Neural progenitor cell (in vitro differentiated cells): ENCODE results near the gene NBEAL2. TPM values are rescaled to one million over a fixed set of nuclear protein-coding genes. Genes with fewer than 3 reads are reported as not detected.

Experiments
- DNase-seq: peaks from one replicate; pipeline ENCODE4 v3.0.0-alpha.2; 2016; ENCODE audit warnings: low spot score
- H2AFZ ChIP-seq: fragments of 200-600 bp; sonication (generic); replicated peaks from 2 replicates; pipeline ENCODE4 v1.6.1; 2016; ENCODE audit warnings: antibody characterized with exemption
- H3F3A ChIP-seq: fragments of 200-600 bp; sonication (generic); 2 replicates; pipeline ENCODE4 v1.6.1; 2016; ENCODE audit warnings: antibody characterized with exemption, low read depth
- H3K27ac ChIP-seq: fragments of 200-600 bp; sonication (generic); 2 replicates; pipeline ENCODE4 v1.5.1; 2016; ENCODE audit warnings: mild to moderate bottlenecking
- H3K27me3 ChIP-seq: fragments of 200-600 bp; sonication (generic); 2 replicates; pipeline ENCODE4 v1.6.1; 2016; ENCODE audit warnings: mild to moderate bottlenecking, moderate library complexity
- H3K36me3 ChIP-seq: fragments of 200-600 bp; sonication (generic); 2 replicates; pipeline ENCODE4 v1.5.1; 2016
- H3K4me1 ChIP-seq: fragments of 200-600 bp; sonication (generic); 2 replicates; pipeline ENCODE4 v1.6.1; 2016; ENCODE audit warnings: mixed run types
- H3K4me2 ChIP-seq: fragments of 200-600 bp; sonication (generic); 2 replicates; pipeline ENCODE4 v1.6.1; 2016
- H3K4me3 ChIP-seq: fragments of 200-600 bp; sonication (generic); 2 replicates; pipeline ENCODE4 v1.5.1; 2016
- H3K79me2 ChIP-seq: fragments of 200-600 bp; sonication (generic); 2 replicates; pipeline ENCODE4 v1.6.1; 2016; ENCODE audit warnings: low read depth
- H3K9ac ChIP-seq: fragments of 200-600 bp; sonication (generic); 2 replicates; pipeline ENCODE4 v1.6.1; 2016
- H3K9me3 ChIP-seq: fragments of 200-600 bp; sonication (generic); 2 replicates; pipeline ENCODE4 v1.5.1; 2016; ENCODE audit warnings: low read depth
- H4K20me1 ChIP-seq: fragments of 200-600 bp; sonication (generic); 2 replicates; pipeline ENCODE4 v1.6.1; 2016; ENCODE audit warnings: low read depth
- H3K27ac Mint-ChIP-seq: 3 replicates; pipeline ENCODE4 v1.8.0; 2021; ENCODE audit warnings: mixed read lengths
- H3K27me3 Mint-ChIP-seq: 2 replicates; pipeline ENCODE4 v1.8.0; 2022; ENCODE audit warnings: low read depth, mild to moderate bottlenecking, inconsistent platforms, moderate library complexity, mixed read lengths; ENCODE audit not compliant: insufficient read depth
- H3K36me3 Mint-ChIP-seq: 3 replicates; pipeline ENCODE4 v1.8.0; 2021; ENCODE audit warnings: mixed read lengths
- H3K4me1 Mint-ChIP-seq: 3 replicates; pipeline ENCODE4 v1.8.0; 2021; ENCODE audit warnings: mixed read lengths
- H3K4me3 Mint-ChIP-seq: 3 replicates; pipeline ENCODE4 v1.8.0; 2021; ENCODE audit warnings: mild to moderate bottlenecking, moderate library complexity, mixed read lengths
- H3K9me3 Mint-ChIP-seq: 3 replicates; pipeline ENCODE4 v1.8.0; 2020; ENCODE audit warnings: mixed read lengths
- CTCF ChIP-seq: fragments of 200-600 bp; sonication (generic); IDR thresholded peaks from 2 replicates; pipeline ENCODE4 v1.5.1; 2017; ENCODE audit warnings: antibody characterized with exemption, mild to moderate bottlenecking
- EZH2 ChIP-seq: fragments of 200-600 bp; sonication (generic); IDR thresholded peaks from 2 replicates; pipeline ENCODE4 v1.6.1; 2017; ENCODE audit warnings: antibody characterized with exemption, mild to moderate bottlenecking, moderate library complexity
- EZH2phosphoT487 ChIP-seq: fragments of 200-600 bp; sonication (generic); IDR thresholded peaks from 2 replicates; pipeline ENCODE4 v1.6.1; 2017; ENCODE audit warnings: antibody characterized with exemption
- total RNA-seq: library from RNA; depleted of rRNA; stranded (reverse); fragments of >200 nt; gene quantifications from 2 replicates; pipeline ENCODE4 v1.2.3, GENCODE V29; 2015; ENCODE audit warnings: low replicate concordance

NBEAL2 gene
- total RNA-seq, 1 donor from 2014 or later = 6.3 TPM

- no peak overlapping the region for H2AFZ ChIP-seq
- Mint-ChIP-seq H3K4me3 (no peak overlapping the region), H3K9me3 (no peaks in the 10 kb centered on the region), H3K27ac (no peak overlapping the region), H3K27me3 (peaks cover 8% of the 10 kb centered on the region), H3K4me1 (peaks cover 4% of the 10 kb centered on the region), H3K36me3 (no peaks in the 10 kb centered on the region)
- H3K9ac ChIP-seq = no peak overlapping the region
- no peaks in the 10 kb centered on the region for H3K9me3 ChIP-seq
- H3K27ac ChIP-seq = no peak overlapping the region
- DNase-seq = no peak
- no peak overlapping the region for H3K4me3 ChIP-seq
- H4K20me1 ChIP-seq = no peaks in the 10 kb centered on the region
- no peaks in the 10 kb centered on the region for H3F3A ChIP-seq
- H3K27me3 ChIP-seq = no peaks in the 10 kb centered on the region
- H3K4me2 ChIP-seq = no peak overlapping the region
- H3K36me3 ChIP-seq = no peaks in the 10 kb centered on the region
- H3K79me2 ChIP-seq = no peaks in the 10 kb centered on the region
- H3K4me1 ChIP-seq = peaks cover 5% of the 10 kb centered on the region
- TF ChIP-seq EZH2 (no peak), CTCF (no peak), EZH2phosphoT487 (no peak)
Measured at GRCh38 chr3:46988616-46989015, 9.2 kb downstream of the NBEAL2 start.

GRCh38 chr3:46989146-46989810, 9.8 kb downstream of the NBEAL2 start:
- no peaks in the 10 kb centered on the region for H3K36me3 Mint-ChIP-seq
- no peaks in the 10 kb centered on the region for H4K20me1 ChIP-seq
- H3K9me3 ChIP-seq = no peaks in the 10 kb centered on the region
- no peak overlapping the region for H3K27ac ChIP-seq
- H3K9me3 Mint-ChIP-seq = no peaks in the 10 kb centered on the region
- no peaks in the 10 kb centered on the region for H3K79me2 ChIP-seq
- no peak for DNase-seq
- H3K4me2 ChIP-seq = no peak overlapping the region
- no peaks in the 10 kb centered on the region for H3F3A ChIP-seq
- H3K4me1 ChIP-seq = peaks cover 5% of the 10 kb centered on the region
- peaks cover 2% of the 10 kb centered on the region for H3K4me1 Mint-ChIP-seq
- peaks cover 6% of the 10 kb centered on the region for H3K27me3 Mint-ChIP-seq
- H3K4me3 Mint-ChIP-seq = no peak overlapping the region
- H3K36me3 ChIP-seq = no peaks in the 10 kb centered on the region
- no peak for TF ChIP-seq EZH2
- TF ChIP-seq EZH2phosphoT487 = no peak
- TF ChIP-seq CTCF = no peak
- H3K27ac Mint-ChIP-seq = no peak overlapping the region
- H3K9ac ChIP-seq = no peak overlapping the region
- H3K27me3 ChIP-seq = no peaks in the 10 kb centered on the region
- no peak overlapping the region for H2AFZ ChIP-seq
- no peak overlapping the region for H3K4me3 ChIP-seq

GRCh38 chr3:46990573-46991374, 11.3 kb downstream of the NBEAL2 start:
- H3K27me3 ChIP-seq = no peaks in the 10 kb centered on the region

More at GRCh38 chr3:46990573-46991374, 11.3 kb downstream of the NBEAL2 start:
- no peak overlapping the region for H2AFZ ChIP-seq
- H3K9me3 ChIP-seq = no peaks in the 10 kb centered on the region
- H3K9me3 Mint-ChIP-seq = no peaks in the 10 kb centered on the region
- H4K20me1 ChIP-seq = no peaks in the 10 kb centered on the region
- no peaks in the 10 kb centered on the region for H3F3A ChIP-seq
- H3K4me1 Mint-ChIP-seq = peaks cover 2% of the 10 kb centered on the region
- no peak overlapping the region for H3K27ac Mint-ChIP-seq
- H3K9ac ChIP-seq = peak overlapping the region; percentile 30
- no peak overlapping the region for H3K4me3 Mint-ChIP-seq
- H3K4me1 ChIP-seq = peaks cover 5% of the 10 kb centered on the region
- H3K4me2 ChIP-seq = no peak overlapping the region
- DNase-seq = no peak
- no peaks in the 10 kb centered on the region for H3K36me3 ChIP-seq
- H3K4me3 ChIP-seq = no peak overlapping the region
- peaks cover 6% of the 10 kb centered on the region for H3K27me3 Mint-ChIP-seq
- TF ChIP-seq EZH2 = no peak
- TF ChIP-seq CTCF = no peak
- no peak for TF ChIP-seq EZH2phosphoT487
- H3K36me3 Mint-ChIP-seq = no peaks in the 10 kb centered on the region
- no peaks in the 10 kb centered on the region for H3K79me2 ChIP-seq
- H3K27ac ChIP-seq = no peak overlapping the region
